Measurements from ENCODE around the gene SDCCAG8.
"Not testable (repeated sequence)": the region's sequence is repeated elsewhere in the genome, so short reads cannot be mapped to it uniquely, and the experiment has no call there.

- not testable (repeated sequence) for TF ChIP-seq EP300, CTCF, POLR2A (IDR thresholded peaks at IDR 0.05)
- TF ChIP-seq POLR2AphosphoS5 (IDR thresholded peaks at IDR 0.05) = peak; percentile 28
Observed at GRCh38 chr1:243211984-243212383, 43.9 kb upstream of the SDCCAG8 start.

Data from gastroesophageal sphincter (tissue), 3 donors.